SK-N-SH treated with all-trans-retinoic acid at 6 μM for 48 hours (cell line): ENCODE results near the gene SGK1.

Experiments used
- ATAC-seq: fragments of 200-7000 bp; cut with Tn5 transposase; 3 replicates; pipeline ENCODE4 v1.9.1; 2020; ENCODE audit warnings: mild to moderate bottlenecking, moderate library complexity
- ARNTL ChIP-seq: fragments of 450-650 bp; formaldehyde crosslinking; IDR thresholded peaks from 2 replicates; pipeline ENCODE4 v1.5.0; 2020; ENCODE audit warnings: low read depth, mild to moderate bottlenecking, moderate library complexity, borderline replicate concordance
- BACH2 ChIP-seq: fragments of 250-450 bp; sonication (Bioruptor Pico); IDR thresholded peaks from 2 replicates; pipeline ENCODE4 v1.9.0; 2021; ENCODE audit warnings: mild to moderate bottlenecking, borderline replicate concordance
- CREB5 ChIP-seq: fragments of 250-450 bp; sonication (Bioruptor Pico); IDR thresholded peaks from 2 replicates; pipeline ENCODE4 v1.5.1; 2020; ENCODE audit warnings: low read depth, mild to moderate bottlenecking, moderate library complexity
- CSDC2 ChIP-seq: fragments of 250-450 bp; sonication (Bioruptor Pico); IDR thresholded peaks from 2 replicates; pipeline ENCODE4 v1.5.0; 2020; ENCODE audit warnings: mild to moderate bottlenecking, moderate library complexity
- CSRNP3 ChIP-seq: fragments of 250-450 bp; sonication (Bioruptor Pico); IDR thresholded peaks from 2 replicates; pipeline ENCODE4 v1.5.1; 2021; ENCODE audit warnings: mild to moderate bottlenecking, moderate library complexity
- ESRRG ChIP-seq: fragments of 250-450 bp; sonication (Bioruptor Pico); IDR thresholded peaks from 2 replicates; pipeline ENCODE4 v1.6.1; 2021; ENCODE audit warnings: mild to moderate bottlenecking
- GLIS3 ChIP-seq: fragments of 250-450 bp; sonication (Bioruptor Pico); IDR thresholded peaks from 2 replicates; pipeline ENCODE4 v1.5.0; 2020; ENCODE audit warnings: mild to moderate bottlenecking, moderate library complexity
- ISL1 ChIP-seq: fragments of 250-450 bp; sonication (Bioruptor Pico); IDR thresholded peaks from 2 replicates; pipeline ENCODE4 v2.1.2; 2022; ENCODE audit warnings: mild to moderate bottlenecking, moderate library complexity
- OSR1 ChIP-seq: fragments of 250-450 bp; sonication (Bioruptor Pico); IDR thresholded peaks from 2 replicates; pipeline ENCODE4 v1.8.0; 2022; ENCODE audit warnings: moderate library complexity, mild to moderate bottlenecking, inconsistent platforms
- PATZ1 ChIP-seq: fragments of 250-450 bp; sonication (Bioruptor Pico); IDR thresholded peaks from 2 replicates; pipeline ENCODE4 v1.8.0; 2020; ENCODE audit warnings: mild to moderate bottlenecking, moderate library complexity, borderline replicate concordance
- POU6F1 ChIP-seq: fragments of 250-450 bp; sonication (Bioruptor Pico); IDR thresholded peaks from 2 replicates; pipeline ENCODE4 v1.8.0; 2021; ENCODE audit warnings: low read depth, mild to moderate bottlenecking, moderate library complexity, borderline replicate concordance
- PPARA ChIP-seq: fragments of 250-450 bp; sonication (Bioruptor Pico); IDR thresholded peaks from 2 replicates; pipeline ENCODE4 v1.5.0; 2020; ENCODE audit warnings: mild to moderate bottlenecking, borderline replicate concordance
- RARB ChIP-seq: fragments of 250-450 bp; sonication (Bioruptor Pico); IDR thresholded peaks from 2 replicates; pipeline ENCODE4 v1.8.0; 2021; ENCODE audit warnings: mild to moderate bottlenecking, moderate library complexity
- SNAI2 ChIP-seq: fragments of 250-450 bp; sonication (Bioruptor Pico); IDR thresholded peaks from 2 replicates; pipeline ENCODE4 v1.5.0; 2020; ENCODE audit warnings: mild to moderate bottlenecking, moderate library complexity
- TCF4 ChIP-seq: fragments of 250-450 bp; sonication (Bioruptor Pico); IDR thresholded peaks from 2 replicates; pipeline ENCODE4 v1.8.0; 2021; ENCODE audit warnings: mild to moderate bottlenecking, moderate library complexity, borderline replicate concordance
- TOX ChIP-seq: fragments of 250-450 bp; sonication (Bioruptor Pico); IDR thresholded peaks from 2 replicates; pipeline ENCODE4 v1.8.0; 2021; ENCODE audit warnings: mild to moderate bottlenecking, moderate library complexity, borderline replicate concordance
- TSHZ2 ChIP-seq: fragments of 250-450 bp; sonication (Bioruptor Pico); IDR thresholded peaks from 2 replicates; pipeline ENCODE4 v1.5.0; 2020; ENCODE audit warnings: mild to moderate bottlenecking, moderate library complexity
- ZC3H10 ChIP-seq: fragments of 250-450 bp; sonication (Bioruptor Pico); IDR thresholded peaks from 2 replicates; pipeline ENCODE4 v1.5.1; 2021; ENCODE audit warnings: mild to moderate bottlenecking, moderate library complexity
- ZFP3 ChIP-seq: fragments of 250-450 bp; sonication (Bioruptor Pico); IDR thresholded peaks from 2 replicates; pipeline ENCODE4 v1.5.0; 2020; ENCODE audit warnings: mild to moderate bottlenecking, moderate library complexity
- ZFP30 ChIP-seq: fragments of 450-650 bp; formaldehyde crosslinking; IDR thresholded peaks from 2 replicates; pipeline ENCODE4 v1.5.0; 2022; ENCODE audit warnings: mild to moderate bottlenecking, moderate library complexity
- ZNF565 ChIP-seq: fragments of 450-650 bp; formaldehyde crosslinking; conservative IDR thresholded peaks from 2 replicates; pipeline ENCODE4 v1.5.0; 2020; ENCODE audit warnings: low read depth, mild to moderate bottlenecking, moderate library complexity
- ZNF70 ChIP-seq: fragments of 450-650 bp; formaldehyde crosslinking; IDR thresholded peaks from 2 replicates; pipeline ENCODE4 v1.5.0; 2020; ENCODE audit warnings: mild to moderate bottlenecking, moderate library complexity
- ZNF8 ChIP-seq: fragments of 450-650 bp; formaldehyde crosslinking; IDR thresholded peaks from 2 replicates; pipeline ENCODE4 v1.5.0; 2020; ENCODE audit warnings: mild to moderate bottlenecking, moderate library complexity

Gene SGK1

GRCh38 chr6:134233180-134233955, 84.5 kb downstream of the SGK1 start:
- no peak for ATAC-seq
- TF ChIP-seq BACH2 (no peak), POU6F1 (no peak), ZFP3 (CRISPR knock-in tag) (no peak), ZC3H10 (CRISPR knock-in tag) (no peak), OSR1 (CRISPR knock-in tag) (no peak), ZNF565 (CRISPR knock-in tag) (no peak), PPARA (CRISPR knock-in tag) (no peak), CSRNP3 (CRISPR knock-in tag) (no peak), TSHZ2 (no peak), ZFP30 (CRISPR knock-in tag) (no peak), TCF4 (CRISPR knock-in tag) (no peak), ZNF70 (CRISPR knock-in tag) (no peak), ARNTL (CRISPR knock-in tag) (no peak), GLIS3 (no peak), ZNF8 (no peak), PATZ1 (CRISPR knock-in tag) (no peak), CSDC2 (CRISPR knock-in tag) (no peak), RARB (CRISPR knock-in tag) (no peak)

- ATAC-seq: no peak
- TF ChIP-seq TCF4 (CRISPR knock-in tag) (no peak), ZC3H10 (CRISPR knock-in tag) (no peak), CREB5 (no peak), RARB (CRISPR knock-in tag) (no peak), GLIS3 (no peak), ARNTL (CRISPR knock-in tag) (no peak), TOX (CRISPR knock-in tag) (no peak), BACH2 (no peak), CSDC2 (CRISPR knock-in tag) (no peak), ESRRG (no peak), PATZ1 (CRISPR knock-in tag) (no peak), ZFP30 (CRISPR knock-in tag) (no peak), ZNF70 (CRISPR knock-in tag) (no peak), ZNF565 (CRISPR knock-in tag) (no peak), POU6F1 (no peak), ISL1 (CRISPR knock-in tag) (no peak), TSHZ2 (no peak), SNAI2 (CRISPR knock-in tag) (no peak)
Observed at GRCh38 chr6:134230940-134231339, 87.0 kb downstream of the SGK1 start.
